HCT116 (cell line): ENCODE data around the gene ZNF32.

Experiments used
- ELF1 ChIP-seq: IDR thresholded peaks from 2 replicates; pipeline ENCODE4 v1.6.1; 2012; ENCODE audit warnings: low read depth, borderline replicate concordance
- EZH2phosphoT487 ChIP-seq: fragments of 200-600 bp; IDR thresholded peaks from 2 replicates; pipeline ENCODE4 v1.6.1; 2018; ENCODE audit warnings: antibody characterized with exemption, borderline replicate concordance
- POLR2A ChIP-seq: IDR thresholded peaks from 2 replicates; pipeline ENCODE4 v1.7.0; 2011; ENCODE audit warnings: borderline replicate concordance; ENCODE audit not compliant: insufficient read depth, insufficient read length; ENCODE audit errors: extremely low read depth
- POLR2AphosphoS5 ChIP-seq: IDR thresholded peaks from 2 replicates; pipeline ENCODE4 v1.6.1; 2011; ENCODE audit warnings: mild to moderate bottlenecking, low read depth, low read length, moderate library complexity
- RAD21 ChIP-seq: IDR thresholded peaks from 2 replicates; pipeline ENCODE4 v1.6.1; 2012; ENCODE audit warnings: low read depth, mild to moderate bottlenecking
- SP1 ChIP-seq: IDR thresholded peaks from 2 replicates; pipeline ENCODE4 v1.6.1; 2012; ENCODE audit warnings: low read depth
- ZNF274 ChIP-seq: fragments of 200-500 bp; sonication (Bioruptor generic); IDR thresholded peaks from 2 replicates; pipeline ENCODE4 v1.6.1; 2014; ENCODE audit warnings: mild to moderate bottlenecking, low read depth, low read length, inconsistent platforms
- TF ChIP-seq, protein P1 (sequence below), 3 experiments: fragments of 200-600 bp in 1 of 3; sonication (generic) in 1 of 3; IDR thresholded peaks in 2 of 3; conservative IDR thresholded peaks in 1 of 3; 2 replicates each; pipeline ENCODE4 v1.5.1; 2012 to 2017; ENCODE audit warnings: low read depth in 2 of 3, low read length in 2 of 3, antibody characterized with exemption in 1 of 3, borderline replicate concordance in 1 of 3, control low read depth in 1 of 3, mild to moderate bottlenecking in 1 of 3, mixed read lengths in 1 of 3, mixed run types in 1 of 3, moderate library complexity in 1 of 3; ENCODE audit not compliant: insufficient read depth in 1 of 3
- TF ChIP-seq, protein P2 (sequence below): IDR thresholded peaks from 2 replicates; pipeline ENCODE4 v1.6.1; 2011; ENCODE audit warnings: mild to moderate bottlenecking, low read length, moderate library complexity; ENCODE audit not compliant: insufficient replicate concordance; ENCODE audit errors: extremely low read depth
- TF ChIP-seq, protein P3 (sequence below): IDR thresholded peaks from 2 replicates; pipeline ENCODE4 v1.6.1; 2012; ENCODE audit warnings: low read depth

DNA sequence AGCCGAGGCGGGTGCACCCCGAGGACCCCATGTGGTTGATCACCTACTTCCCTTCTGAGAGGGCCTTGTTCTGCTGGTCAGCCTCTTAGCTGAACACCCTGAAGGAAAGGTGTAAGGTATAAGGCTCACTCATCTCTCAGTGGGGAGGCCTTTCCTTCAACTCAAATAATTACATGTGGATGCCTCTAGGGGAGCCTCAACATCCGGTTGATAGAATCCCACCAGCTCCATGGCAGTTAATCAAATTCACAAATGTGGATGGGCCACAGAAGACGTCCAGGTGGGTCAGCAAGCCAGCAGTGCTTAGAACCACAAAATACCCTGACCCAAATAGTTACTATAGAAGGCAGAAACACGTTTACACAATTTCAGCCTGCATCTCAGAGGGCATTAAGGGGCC is 37.7 kb upstream of the ZNF32 start:
- TF ChIP-seq ELF1, result no peak
- TF ChIP-seq, protein P1, sequence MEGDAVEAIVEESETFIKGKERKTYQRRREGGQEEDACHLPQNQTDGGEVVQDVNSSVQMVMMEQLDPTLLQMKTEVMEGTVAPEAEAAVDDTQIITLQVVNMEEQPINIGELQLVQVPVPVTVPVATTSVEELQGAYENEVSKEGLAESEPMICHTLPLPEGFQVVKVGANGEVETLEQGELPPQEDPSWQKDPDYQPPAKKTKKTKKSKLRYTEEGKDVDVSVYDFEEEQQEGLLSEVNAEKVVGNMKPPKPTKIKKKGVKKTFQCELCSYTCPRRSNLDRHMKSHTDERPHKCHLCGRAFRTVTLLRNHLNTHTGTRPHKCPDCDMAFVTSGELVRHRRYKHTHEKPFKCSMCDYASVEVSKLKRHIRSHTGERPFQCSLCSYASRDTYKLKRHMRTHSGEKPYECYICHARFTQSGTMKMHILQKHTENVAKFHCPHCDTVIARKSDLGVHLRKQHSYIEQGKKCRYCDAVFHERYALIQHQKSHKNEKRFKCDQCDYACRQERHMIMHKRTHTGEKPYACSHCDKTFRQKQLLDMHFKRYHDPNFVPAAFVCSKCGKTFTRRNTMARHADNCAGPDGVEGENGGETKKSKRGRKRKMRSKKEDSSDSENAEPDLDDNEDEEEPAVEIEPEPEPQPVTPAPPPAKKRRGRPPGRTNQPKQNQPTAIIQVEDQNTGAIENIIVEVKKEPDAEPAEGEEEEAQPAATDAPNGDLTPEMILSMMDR (IDR thresholded peaks at IDR 0.05 in 2 of 3, conservative IDR thresholded peaks at IDR 0.05 in 1 of 3; ENCODE audit: borderline replicate concordance in 1 of 3, insufficient read depth in 1 of 3, low read depth in 2 of 3, low read length in 2 of 3), result peak in 2 of 3 experiments; percentile 16 to 38; a peak in 2 of 6 replicates
- no peak for TF ChIP-seq RAD21
- TF ChIP-seq, protein P2, sequence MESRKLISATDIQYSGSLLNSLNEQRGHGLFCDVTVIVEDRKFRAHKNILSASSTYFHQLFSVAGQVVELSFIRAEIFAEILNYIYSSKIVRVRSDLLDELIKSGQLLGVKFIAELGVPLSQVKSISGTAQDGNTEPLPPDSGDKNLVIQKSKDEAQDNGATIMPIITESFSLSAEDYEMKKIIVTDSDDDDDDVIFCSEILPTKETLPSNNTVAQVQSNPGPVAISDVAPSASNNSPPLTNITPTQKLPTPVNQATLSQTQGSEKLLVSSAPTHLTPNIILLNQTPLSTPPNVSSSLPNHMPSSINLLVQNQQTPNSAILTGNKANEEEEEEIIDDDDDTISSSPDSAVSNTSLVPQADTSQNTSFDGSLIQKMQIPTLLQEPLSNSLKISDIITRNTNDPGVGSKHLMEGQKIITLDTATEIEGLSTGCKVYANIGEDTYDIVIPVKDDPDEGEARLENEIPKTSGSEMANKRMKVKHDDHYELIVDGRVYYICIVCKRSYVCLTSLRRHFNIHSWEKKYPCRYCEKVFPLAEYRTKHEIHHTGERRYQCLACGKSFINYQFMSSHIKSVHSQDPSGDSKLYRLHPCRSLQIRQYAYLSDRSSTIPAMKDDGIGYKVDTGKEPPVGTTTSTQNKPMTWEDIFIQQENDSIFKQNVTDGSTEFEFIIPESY, result no peak
- TF ChIP-seq, protein P3, sequence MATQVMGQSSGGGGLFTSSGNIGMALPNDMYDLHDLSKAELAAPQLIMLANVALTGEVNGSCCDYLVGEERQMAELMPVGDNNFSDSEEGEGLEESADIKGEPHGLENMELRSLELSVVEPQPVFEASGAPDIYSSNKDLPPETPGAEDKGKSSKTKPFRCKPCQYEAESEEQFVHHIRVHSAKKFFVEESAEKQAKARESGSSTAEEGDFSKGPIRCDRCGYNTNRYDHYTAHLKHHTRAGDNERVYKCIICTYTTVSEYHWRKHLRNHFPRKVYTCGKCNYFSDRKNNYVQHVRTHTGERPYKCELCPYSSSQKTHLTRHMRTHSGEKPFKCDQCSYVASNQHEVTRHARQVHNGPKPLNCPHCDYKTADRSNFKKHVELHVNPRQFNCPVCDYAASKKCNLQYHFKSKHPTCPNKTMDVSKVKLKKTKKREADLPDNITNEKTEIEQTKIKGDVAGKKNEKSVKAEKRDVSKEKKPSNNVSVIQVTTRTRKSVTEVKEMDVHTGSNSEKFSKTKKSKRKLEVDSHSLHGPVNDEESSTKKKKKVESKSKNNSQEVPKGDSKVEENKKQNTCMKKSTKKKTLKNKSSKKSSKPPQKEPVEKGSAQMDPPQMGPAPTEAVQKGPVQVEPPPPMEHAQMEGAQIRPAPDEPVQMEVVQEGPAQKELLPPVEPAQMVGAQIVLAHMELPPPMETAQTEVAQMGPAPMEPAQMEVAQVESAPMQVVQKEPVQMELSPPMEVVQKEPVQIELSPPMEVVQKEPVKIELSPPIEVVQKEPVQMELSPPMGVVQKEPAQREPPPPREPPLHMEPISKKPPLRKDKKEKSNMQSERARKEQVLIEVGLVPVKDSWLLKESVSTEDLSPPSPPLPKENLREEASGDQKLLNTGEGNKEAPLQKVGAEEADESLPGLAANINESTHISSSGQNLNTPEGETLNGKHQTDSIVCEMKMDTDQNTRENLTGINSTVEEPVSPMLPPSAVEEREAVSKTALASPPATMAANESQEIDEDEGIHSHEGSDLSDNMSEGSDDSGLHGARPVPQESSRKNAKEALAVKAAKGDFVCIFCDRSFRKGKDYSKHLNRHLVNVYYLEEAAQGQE, result no peak
- TF ChIP-seq POLR2A, result no peak
- no peak for TF ChIP-seq ZNF274
- TF ChIP-seq POLR2AphosphoS5, result no peak
- no peak for TF ChIP-seq EZH2phosphoT487
- no peak for TF ChIP-seq SP1
